Heart right ventricle (tissue), 16 donors: ENCODE data around the gene WT1. TPM values are rescaled to one million over a fixed set of nuclear protein-coding genes. Genes with fewer than 3 reads are reported as not detected.
A peak's percentile ranks its signal among the peaks of the same experiment; 100 is the strongest.

ENCODE experiments used
- ATAC-seq, 8 donors: fragments of 200-7000 bp; cut with Tn5 transposase; one replicate each; pipeline ENCODE4 v1.9.1; 2020; ENCODE audit warnings: mild to moderate bottlenecking in 8 of 8, moderate library complexity in 8 of 8, moderate number of reproducible peaks in 1 of 8
- DNase-seq, 2 donors: peaks; one replicate each; pipeline ENCODE4 v3.0.0-alpha.2; 2020
- H3K27ac ChIP-seq, 10 donors: fragments of 200-600 bp; sonication (generic) in 2 of 10; one replicate each; pipeline versions ENCODE4 v1.5.0 to v1.8.0; 2020 to 2022; ENCODE audit warnings: mild to moderate bottlenecking in 3 of 10
- H3K27me3 ChIP-seq, 7 donors: fragments of 200-600 bp; one replicate each; pipeline ENCODE4 v1.8.0; 2021 to 2022; ENCODE audit warnings: mild to moderate bottlenecking in 2 of 7
- H3K36me3 ChIP-seq, 9 donors: fragments of 200-600 bp; sonication (generic) in 1 of 9; one replicate each; pipeline versions ENCODE4 v1.5.0 to v1.8.0; 2020 to 2022; ENCODE audit warnings: mild to moderate bottlenecking in 2 of 9
- H3K4me1 ChIP-seq, 9 donors: fragments of 200-600 bp; sonication (generic) in 1 of 9; one replicate each; pipeline versions ENCODE4 v1.5.0 to v1.8.0; 2020 to 2022; ENCODE audit warnings: mild to moderate bottlenecking in 4 of 9
- H3K4me3 ChIP-seq, 10 donors: fragments of 200-600 bp; sonication (generic) in 2 of 10; one replicate each; pipeline versions ENCODE4 v1.5.0 to v1.8.0; 2020 to 2022; ENCODE audit warnings: mild to moderate bottlenecking in 7 of 10, moderate library complexity in 2 of 10
- H3K9me3 ChIP-seq, 11 donors: fragments of 200-600 bp in 10 of 11; sonication (generic) in 2 of 11; one replicate each; pipeline versions ENCODE4 v1.5.0 to v1.8.0; 2013 to 2022; ENCODE audit warnings: mild to moderate bottlenecking in 2 of 11, control low read depth in 1 of 11, moderate library complexity in 1 of 11
- CTCF ChIP-seq, 9 donors: fragments of 200-600 bp; sonication (generic) in 2 of 9; IDR thresholded peaks; one replicate each; pipeline versions ENCODE4 v1.5.0 to v1.8.0; 2021 to 2022; ENCODE audit warnings: antibody characterized with exemption in 9 of 9, mild to moderate bottlenecking in 5 of 9, moderate library complexity in 1 of 9
- WGBS, 2 donors: extraction: QIAGEN DNeasy Blood & Tissue Kit; methylation state at CpG; one replicate each; pipeline ENCODE4 v1.1.7; 2013; ENCODE audit warnings: inconsistent platforms in 1 of 2; 5-methylcytosine and 5-hydroxymethylcytosine counted together
- intact Hi-C, 10 donors: fragments of 100-400 bp; cut with DNase I; formaldehyde crosslinking; loops; one replicate each; pipeline versions ENCODE4 v1.11.1 to v1.14.2; 2022
- polyA plus RNA-seq, 2 donors: library from polyadenylated mRNA; stranded (reverse); fragments of 200-250 nt; gene quantifications; one replicate each; pipeline ENCODE4 v1.2.3, GENCODE V29; 2013
- total RNA-seq, 10 donors: library from RNA; stranded (reverse); fragmentation: NEBNext Ultra II Directional in 3 of 10; extraction: Animal tissue kit (Norgen Biotek cat#: 25700) in 3 of 10; gene quantifications; one replicate each; pipeline versions ENCODE4 v1.2.1 to v1.2.4, GENCODE V29; 2021 to 2023
- donor health status: Arrhythmogenic right ventricular cardiomyopathy.
- donor health status: ischemic (EF 13 %, LVEDD 7.1; RV severe dilation, severe dysfunction).
- donor health status: healthy with polysubstance abuse.
- donor health status: DM: no; HTN: yes; CAD: no.
- donor health status: DM: no; HTN: no; CAD: no.
- donor health status: ischemic (EF 25% LVEDD 6.9; RV normal size, moderate dysfunction).
- donor health status: ischemic (EF 25% LVEDD 5.7; RV mildly dilated, moderate dysfunction).
- donor health status: healthy.
- donor health status: DM: yes; HTN: yes; CAD: no.
- donor health status: Ischemic cardiomyopathy.
- donor health status: ischemic (EF 35%, LVEDD 5.7; RV mildly dilated, moderate dysfunction).
- donor health status: nonischemic (EF 11% LVEDD 7.7; RV severe dilation, severe dysfunction).
- donor health status: DM: yes; HTN: yes; CAD: no.
- donor health status: PGD.
- donor health status: ischemic (EF 29% LVEDD 5.4; RV normal size, mild dysfunction).
- donor health status: nonischemic (EF 23%, LVEDD 6.1; RV moderate dilation, normal function).

WT1 gene
- total and polyA plus RNA-seq, 12 donors, result 1.2 to 4.6 (median 2.8) TPM

DNA sequence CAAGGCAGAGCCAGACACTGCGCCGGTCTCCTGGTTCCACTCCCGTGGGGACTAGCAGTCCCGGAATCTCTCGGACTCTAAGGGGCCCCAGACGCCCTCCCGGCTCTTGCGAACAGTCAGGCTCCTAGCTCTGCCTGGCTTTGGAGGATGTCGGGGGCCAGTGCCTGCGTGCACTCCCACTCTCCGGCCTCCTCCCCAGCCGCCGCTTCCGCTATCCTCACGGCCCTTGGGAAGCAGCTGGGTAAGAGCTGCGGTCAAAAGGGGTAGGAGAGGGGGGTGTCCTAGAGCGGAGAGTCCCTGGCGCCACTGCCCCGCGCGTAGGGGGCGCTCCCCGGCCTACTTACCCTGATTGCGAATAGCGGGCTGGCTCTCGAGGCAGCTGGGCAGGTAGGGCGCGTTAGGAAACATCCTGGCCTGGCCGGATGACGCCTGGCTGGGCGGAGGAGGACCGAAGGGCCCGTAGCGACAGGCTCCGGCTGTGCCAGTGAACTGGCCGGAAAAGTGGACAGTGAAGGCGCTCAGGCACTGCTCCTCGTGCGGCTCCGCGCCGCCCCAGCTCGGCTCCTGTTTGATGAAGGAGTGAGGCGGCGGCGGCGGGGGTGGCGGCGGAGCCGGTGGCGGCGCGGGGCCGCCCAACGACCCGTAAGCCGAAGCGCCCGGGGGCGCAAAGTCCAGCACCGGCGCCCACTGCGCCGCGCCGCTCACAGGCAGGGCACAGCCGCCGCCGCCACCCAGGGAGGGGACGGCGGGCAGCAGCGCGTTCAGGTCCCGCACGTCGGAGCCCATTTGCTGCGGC is 785 bp downstream of the WT1 start:
- peak in 6 of 9 donors; percentile 24 to 45 (median 34) for TF ChIP-seq CTCF (IDR thresholded peaks at IDR 0.05)
- H3K27ac ChIP-seq, result peak overlapping the region; percentile 85 to 95 (median 93)
- DNase-seq, result peak; percentile 52 to 56
- WGBS, 2 donors, result 1% methylated on average over 64 to 77 of the region's 77 CpGs
- H3K4me1 ChIP-seq, result peaks cover 0 to 65% (median 33%) of the 10 kb centered on the region in 9 donors
- H3K4me3 ChIP-seq, result peak overlapping the region; percentile 46 to 71 (median 58)
- H3K36me3 ChIP-seq, result peaks cover 0 to 14% (median 0%) of the 10 kb centered on the region in 9 donors
- no peaks in the 10 kb centered on the region for H3K9me3 ChIP-seq
- intact Hi-C loops, result loop anchor here in 3 of 10 donors (5.0 to 10.0 kb wide), 3 partner anchors 140 to 150 kb away; partner anchors contain the start of gene EIF3M (in 2 of the 3)
- ATAC-seq, result peak; percentile 27 to 67 (median 48)
- peaks cover 9 to 100% (median 92%) of the 10 kb centered on the region in 7 donors for H3K27me3 ChIP-seq

- Histone ChIP-seq H3K9me3 (no peaks in the 10 kb centered on the region), H3K36me3 (peaks cover 0 to 12% (median 0%) of the 10 kb centered on the region in 9 donors), H3K4me3 (peak overlapping the region; percentile 46 to 71 (median 58)), H3K27me3 (peaks cover 9 to 100% (median 92%) of the 10 kb centered on the region in 7 donors), H3K27ac (peak overlapping the region; percentile 85 to 95 (median 93)), H3K4me1 (peaks cover 0 to 60% (median 28%) of the 10 kb centered on the region in 9 donors)
- intact Hi-C loops, result loop anchor here in 2 of 10 donors (10.0 kb wide), 2 partner anchors 141 to 151 kb away; partner anchors contain the start of gene EIF3M (in 1 of the 2)
- TF ChIP-seq CTCF (IDR thresholded peaks at IDR 0.05), result no peak
- ATAC-seq (peak in 3 of 8 donors; percentile 1 to 5 (median 2)), DNase-seq (no peak)
- 5 to 6% methylated on average over 25 of the region's 25 CpGs for WGBS, 2 donors
These were observed 1.4 kb downstream of the WT1 start for GRCh38 chr11:32433914-32434355.

DNA sequence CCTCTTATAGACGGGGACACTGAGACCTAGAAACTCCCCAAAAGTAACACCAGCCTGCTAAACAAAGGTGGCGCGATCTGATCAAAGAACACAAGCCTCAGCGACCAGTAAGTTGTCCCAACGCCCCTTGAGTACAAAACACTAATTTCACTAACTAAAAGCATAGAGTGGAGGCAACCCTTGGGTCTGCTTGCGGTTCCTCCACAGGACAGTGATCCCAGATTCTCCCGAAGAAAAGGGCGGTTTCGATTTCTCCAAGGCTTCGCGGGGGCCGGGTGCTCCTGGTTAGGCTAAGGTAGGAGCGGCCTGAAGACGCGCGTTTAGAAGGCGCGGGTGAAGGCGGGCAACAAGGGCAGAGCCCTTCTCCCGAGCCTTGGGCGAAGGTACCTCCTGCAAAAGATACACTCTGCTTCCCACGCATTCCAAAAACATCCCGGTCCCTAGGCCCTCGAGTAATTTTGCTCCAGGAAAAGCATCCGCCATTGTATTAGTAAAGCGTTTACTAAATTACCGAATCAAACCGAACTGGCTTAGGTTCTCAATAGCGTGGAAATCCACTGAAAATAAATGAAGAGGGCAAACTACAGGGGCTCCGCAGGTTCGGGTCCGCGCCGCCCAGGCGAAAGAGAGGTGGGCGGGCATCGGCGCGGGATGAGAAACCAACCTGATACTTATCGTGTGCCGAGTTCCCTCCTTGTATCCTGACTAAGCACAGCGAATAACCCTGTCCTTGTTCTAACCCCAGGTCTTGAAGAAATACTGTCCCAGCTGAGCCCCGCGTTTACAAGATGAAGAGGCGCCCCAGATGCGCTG is 2.0 kb downstream of the WT1 start:
- peaks cover 0 to 6% (median 0%) of the 10 kb centered on the region in 9 donors for H3K36me3 ChIP-seq
- peak overlapping the region; percentile 85 to 95 (median 93) for H3K27ac ChIP-seq
- TF ChIP-seq CTCF (IDR thresholded peaks at IDR 0.05), result no peak
- H3K4me3 ChIP-seq, result peak overlapping the region; percentile 46 to 71 (median 58)
- DNase-seq (no peak), ATAC-seq (no peak)
- no peaks in the 10 kb centered on the region for H3K9me3 ChIP-seq
- WGBS, 2 donors, result 14 to 15% methylated on average over 46 of the region's 46 CpGs
- intact Hi-C loops, result loop anchor here in 2 of 10 donors (10.0 kb wide), 2 partner anchors 141 to 151 kb away; partner anchors contain the start of gene EIF3M (in 1 of the 2)
- H3K27me3 ChIP-seq, result peaks cover 9 to 100% (median 92%) of the 10 kb centered on the region in 7 donors
- peaks cover 0 to 56% (median 21%) of the 10 kb centered on the region in 9 donors for H3K4me1 ChIP-seq
